AG04449 (cell line): Measurements from ENCODE around the gene NME7.

Source experiments
- CTCF ChIA-PET: fragments of 350-600 bp; formaldehyde crosslinking; extraction: SDS; loops from one replicate; lab custom pipeline; 2021; ENCODE audit warnings: antibody characterized with exemption; lab: Yijun Ruan, JAX
- POLR2A ChIA-PET: fragments of 400-600, 350-600 bp; formaldehyde crosslinking; extraction: SDS; loops from one replicate; lab custom pipeline; 2020; ENCODE audit warnings: antibody characterized with exemption, inconsistent platforms; lab: Yijun Ruan, JAX
- DNase-seq: peaks from one replicate; pipeline ENCODE4 v3.0.0-alpha.2; 2010; ENCODE audit warnings: low read depth, low spot score
- H3K4me3 ChIP-seq: 2 replicates; pipeline ENCODE4 v1.5.1; 2011; ENCODE audit warnings: low read depth, mild to moderate bottlenecking, control low read depth, low read length
- TF ChIP-seq, protein P1 (sequence below): IDR thresholded peaks from one replicate; pipeline ENCODE4 v1.5.1; 2011; ENCODE audit warnings: mild to moderate bottlenecking, moderate library complexity, low read length, control low read depth, inconsistent platforms; ENCODE audit not compliant: insufficient read depth; ENCODE audit errors: missing control alignments

The NME7 gene

DNA sequence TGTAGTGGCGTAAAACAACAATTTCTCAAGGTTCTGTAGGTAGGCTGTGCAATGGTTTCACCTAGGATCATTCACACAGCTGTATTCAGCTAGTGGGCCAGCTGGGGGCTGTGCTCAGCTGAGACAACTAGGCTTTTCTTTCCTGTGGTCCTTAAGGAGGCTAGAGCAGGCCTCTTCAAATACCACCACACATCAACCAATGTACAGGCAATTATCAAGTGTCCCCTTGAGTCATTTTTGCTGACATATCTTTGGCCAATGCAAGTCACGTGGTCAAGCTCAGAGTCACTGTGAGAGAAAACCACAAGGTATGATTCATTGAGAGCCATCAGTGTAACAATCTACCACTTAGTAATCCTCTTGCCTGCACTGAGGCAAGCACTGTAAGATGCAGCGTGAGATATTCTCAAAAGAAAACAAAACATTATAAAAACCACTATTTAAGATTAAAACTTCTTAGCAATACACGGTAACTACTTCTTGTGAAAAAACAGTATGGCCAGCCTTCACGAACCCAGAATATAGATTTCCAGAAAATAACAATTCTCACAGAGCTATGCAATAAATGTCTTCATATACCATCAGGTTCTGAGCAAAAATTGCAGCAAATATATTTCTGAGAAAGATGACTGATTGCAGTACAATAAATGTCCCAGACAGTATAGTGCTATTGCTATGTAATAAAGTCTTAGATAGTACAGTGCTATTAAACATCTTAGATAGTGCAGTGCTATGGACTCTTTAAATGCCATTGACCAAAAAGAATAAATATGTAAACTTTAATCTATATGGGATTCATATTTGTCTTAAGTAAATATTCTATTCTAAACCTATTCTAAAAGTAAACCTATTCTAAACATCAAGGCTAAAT lies 55.3 kb downstream of the NME7 start:
- TF ChIP-seq, protein P1, sequence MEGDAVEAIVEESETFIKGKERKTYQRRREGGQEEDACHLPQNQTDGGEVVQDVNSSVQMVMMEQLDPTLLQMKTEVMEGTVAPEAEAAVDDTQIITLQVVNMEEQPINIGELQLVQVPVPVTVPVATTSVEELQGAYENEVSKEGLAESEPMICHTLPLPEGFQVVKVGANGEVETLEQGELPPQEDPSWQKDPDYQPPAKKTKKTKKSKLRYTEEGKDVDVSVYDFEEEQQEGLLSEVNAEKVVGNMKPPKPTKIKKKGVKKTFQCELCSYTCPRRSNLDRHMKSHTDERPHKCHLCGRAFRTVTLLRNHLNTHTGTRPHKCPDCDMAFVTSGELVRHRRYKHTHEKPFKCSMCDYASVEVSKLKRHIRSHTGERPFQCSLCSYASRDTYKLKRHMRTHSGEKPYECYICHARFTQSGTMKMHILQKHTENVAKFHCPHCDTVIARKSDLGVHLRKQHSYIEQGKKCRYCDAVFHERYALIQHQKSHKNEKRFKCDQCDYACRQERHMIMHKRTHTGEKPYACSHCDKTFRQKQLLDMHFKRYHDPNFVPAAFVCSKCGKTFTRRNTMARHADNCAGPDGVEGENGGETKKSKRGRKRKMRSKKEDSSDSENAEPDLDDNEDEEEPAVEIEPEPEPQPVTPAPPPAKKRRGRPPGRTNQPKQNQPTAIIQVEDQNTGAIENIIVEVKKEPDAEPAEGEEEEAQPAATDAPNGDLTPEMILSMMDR: no peak
- no peak overlapping the region for H3K4me3 ChIP-seq
- peak; percentile 86 for DNase-seq
- CTCF ChIA-PET: no interaction called here
- POLR2A ChIA-PET: no interaction called here

DNA sequence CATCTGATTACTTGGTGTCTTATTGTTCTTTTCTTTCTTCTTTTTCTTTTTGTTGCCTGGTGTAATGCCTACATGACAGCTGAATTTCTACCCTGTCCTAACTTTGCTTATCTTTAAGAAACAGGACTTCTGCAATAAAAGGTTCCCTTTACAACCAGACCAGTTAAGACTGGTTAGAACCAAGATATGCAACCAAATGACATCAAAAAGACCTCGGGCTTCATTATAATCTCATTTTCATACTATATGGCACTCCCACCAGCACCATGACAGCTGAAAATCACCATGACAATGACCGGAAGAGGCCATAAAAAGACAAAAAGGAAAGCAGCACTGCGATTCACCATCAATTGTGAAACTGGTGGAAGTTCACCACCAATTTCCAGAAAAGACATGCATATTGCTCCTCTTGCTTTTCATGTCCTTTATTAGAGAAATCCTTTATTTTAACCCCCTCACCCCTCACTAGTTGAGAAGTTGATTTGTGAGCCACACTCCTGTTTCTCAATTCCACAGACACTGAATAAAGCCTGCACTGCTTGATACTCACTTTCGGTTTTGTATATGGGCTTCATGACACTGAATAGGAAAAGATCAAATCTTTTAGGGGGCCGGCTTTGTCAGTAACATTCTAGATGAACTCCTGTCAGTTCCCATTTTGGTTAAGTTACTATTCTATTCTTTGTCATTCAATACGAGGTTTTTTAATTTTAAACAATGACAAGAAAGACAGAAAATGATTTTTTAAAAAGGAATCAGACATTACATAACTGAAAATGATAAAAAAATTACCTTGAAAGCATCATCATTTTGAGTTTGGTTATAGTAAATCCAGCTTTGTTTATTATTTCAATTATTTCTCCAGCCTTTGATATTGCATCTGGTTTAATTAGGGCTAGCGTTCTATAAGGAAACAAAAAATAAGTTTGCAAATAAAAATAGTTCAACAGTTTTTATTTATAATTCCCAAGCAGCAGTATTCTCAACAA lies 58.1 kb downstream of the NME7 start:
- H3K4me3 ChIP-seq: no peak overlapping the region
- no peak for DNase-seq
- TF ChIP-seq, protein P1: no peak
- ChIA-PET CTCF (interaction anchor here (1.2 kb wide), 1 partner anchor 39 kb away, joined by 3 read pairs; no protein-coding TSS in a partner anchor), POLR2A (no interaction called here)

DNA sequence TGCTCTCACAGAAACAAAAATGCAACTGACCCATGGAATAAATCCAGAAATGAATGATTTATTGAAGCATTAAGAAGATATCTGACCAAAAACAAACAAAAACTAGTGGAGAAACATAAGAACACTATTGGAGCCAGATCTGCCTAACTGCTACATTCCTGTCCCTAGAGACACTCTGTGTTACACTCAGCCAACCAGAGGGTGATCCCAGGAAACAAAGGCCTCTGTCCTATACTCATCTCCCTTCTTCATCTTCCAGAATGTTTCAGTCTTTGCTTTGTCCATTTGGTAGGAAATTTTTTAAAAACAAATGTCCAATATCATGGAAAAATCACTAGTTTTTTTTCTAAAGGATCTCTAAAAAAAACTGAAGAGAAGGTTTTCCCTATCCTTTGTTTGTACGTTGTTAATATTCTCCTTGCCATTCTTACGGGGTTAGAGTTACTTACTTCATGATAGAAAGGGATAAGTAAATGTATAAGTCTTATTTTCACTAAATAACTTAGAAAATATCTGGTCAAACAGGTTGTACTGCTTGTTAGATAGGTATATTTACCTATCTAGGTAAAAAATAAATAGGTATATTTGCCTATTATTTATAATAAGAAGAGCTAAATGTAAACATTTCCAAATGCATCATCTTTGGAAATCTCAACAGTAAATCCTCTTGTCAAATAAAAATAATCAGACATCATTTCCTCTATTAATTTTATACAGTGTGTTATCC lies 59.1 kb downstream of the NME7 start:
- no peak overlapping the region for H3K4me3 ChIP-seq
- no peak for DNase-seq
- CTCF ChIA-PET: no interaction called here
- TF ChIP-seq, protein P1: no peak
- POLR2A ChIA-PET: no interaction called here

- TF ChIP-seq, protein P1: no peak
- no peak overlapping the region for H3K4me3 ChIP-seq
- CTCF ChIA-PET: no interaction called here
- POLR2A ChIA-PET: no interaction called here
- DNase-seq: no peak
Measured at GRCh38 chr1:169307176-169307575, 60.4 kb downstream of the NME7 start.

DNA sequence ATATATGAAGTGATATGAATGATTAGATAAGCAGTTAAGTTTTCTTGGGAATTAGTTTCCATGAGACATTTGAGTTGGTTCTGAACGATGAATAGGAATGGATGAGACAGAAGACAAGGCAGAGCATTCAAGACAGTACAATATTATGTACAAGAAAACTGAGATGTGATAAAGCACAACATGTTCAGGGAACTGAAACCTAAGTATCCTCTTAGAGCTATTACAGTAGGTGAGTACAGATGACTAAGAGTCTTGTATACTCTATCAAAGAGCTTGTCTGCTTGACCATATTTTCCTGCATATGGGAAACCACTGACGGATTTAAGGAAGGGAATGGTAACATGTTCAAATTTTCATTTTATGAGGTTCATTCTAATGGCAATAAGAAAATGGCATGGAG lies 61.6 kb downstream of the NME7 start:
- POLR2A ChIA-PET: no interaction called here
- no peak overlapping the region for H3K4me3 ChIP-seq
- TF ChIP-seq, protein P1: no peak
- no peak for DNase-seq
- CTCF ChIA-PET: interaction anchor here (0.5 kb wide), 1 partner anchor 191 kb away, joined by 4 read pairs; no protein-coding TSS in a partner anchor
